Raji (cell line): ENCODE data around the gene GBP7.

Experiments used
- POLR2A ChIP-seq: IDR thresholded peaks from 2 replicates; pipeline ENCODE4 v1.6.1; 2011; ENCODE audit warnings: low read depth, low read length, control low read depth; ENCODE audit not compliant: insufficient read depth

The GBP7 gene

GRCh38 chr1:89174491-89174890, 1.3 kb downstream of the GBP7 start:
- TF ChIP-seq POLR2A, result no peak

- no peak for TF ChIP-seq POLR2A
These were observed 3.2 kb downstream of the GBP7 start for GRCh38 chr1:89172468-89173143.

- no peak for TF ChIP-seq POLR2A
These were observed 4.8 kb downstream of the GBP7 start for GRCh38 chr1:89171067-89171438.

- no peak for TF ChIP-seq POLR2A
These were observed 5.4 kb downstream of the GBP7 start for GRCh38 chr1:89170170-89171066.

GRCh38 chr1:89169166-89169565, 6.6 kb downstream of the GBP7 start:
- TF ChIP-seq POLR2A, result no peak

GRCh38 chr1:89167590-89168230, 8.1 kb downstream of the GBP7 start:
- no peak for TF ChIP-seq POLR2A

- no peak for TF ChIP-seq POLR2A
These were observed 9.1 kb downstream of the GBP7 start for GRCh38 chr1:89166705-89167104.

GRCh38 chr1:89165811-89166210, 10.0 kb downstream of the GBP7 start:
- TF ChIP-seq POLR2A, result no peak

GRCh38 chr1:89151047-89151446, 24.8 kb downstream of the GBP7 start:
- TF ChIP-seq POLR2A, result no peak

GRCh38 chr1:89149976-89150375, 25.8 kb downstream of the GBP7 start:
- TF ChIP-seq POLR2A, result no peak

- TF ChIP-seq POLR2A, result no peak
These were observed 26.6 kb downstream of the GBP7 start for GRCh38 chr1:89149229-89149628.

GRCh38 chr1:89147678-89148658, 27.8 kb downstream of the GBP7 start:
- TF ChIP-seq POLR2A, result no peak

- no peak for TF ChIP-seq POLR2A
These were observed 29.1 kb downstream of the GBP7 start for GRCh38 chr1:89146721-89147120.

GRCh38 chr1:89143484-89143883, 32.3 kb downstream of the GBP7 start:
- TF ChIP-seq POLR2A, result no peak

GRCh38 chr1:89142160-89142559, 33.6 kb downstream of the GBP7 start:
- TF ChIP-seq POLR2A, result no peak
